C4-2B (cell line): Measurements from ENCODE around the gene RSL24D1.

ENCODE experiments used
- H3K27ac ChIP-seq: fragments of 450-650 bp; 2 replicates; pipeline ENCODE4 v1.5.1; 2017
- CTCF ChIP-seq: fragments of 450-650 bp; conservative IDR thresholded peaks from 2 replicates; pipeline ENCODE4 v1.5.1; 2017; ENCODE audit warnings: mild to moderate bottlenecking
- ZFX ChIP-seq: fragments of 450-650 bp; IDR thresholded peaks from 2 replicates; pipeline ENCODE4 v1.6.1; 2017

RSL24D1 gene

GRCh38 chr15:55132672-55133071 lies 64.1 kb downstream of the RSL24D1 start:
- TF ChIP-seq CTCF = no peak
- TF ChIP-seq ZFX = no peak
- no peak overlapping the region for H3K27ac ChIP-seq
